Activated CD4-positive, alpha-beta T cell treated with anti-CD3 and anti-CD28 coated beads, Interleukin-2, Interleukin-6, amounts not matched to agents 100 ng/mL and 50 ng/mL, durations not matched to agents 16 hours and 8 hours (primary cell): ENCODE results near the gene IL9.

Experiments
- DNase-seq: peaks from one replicate; pipeline ENCODE4 v3.0.0-alpha.2; 2020

The IL9 gene

DNA sequence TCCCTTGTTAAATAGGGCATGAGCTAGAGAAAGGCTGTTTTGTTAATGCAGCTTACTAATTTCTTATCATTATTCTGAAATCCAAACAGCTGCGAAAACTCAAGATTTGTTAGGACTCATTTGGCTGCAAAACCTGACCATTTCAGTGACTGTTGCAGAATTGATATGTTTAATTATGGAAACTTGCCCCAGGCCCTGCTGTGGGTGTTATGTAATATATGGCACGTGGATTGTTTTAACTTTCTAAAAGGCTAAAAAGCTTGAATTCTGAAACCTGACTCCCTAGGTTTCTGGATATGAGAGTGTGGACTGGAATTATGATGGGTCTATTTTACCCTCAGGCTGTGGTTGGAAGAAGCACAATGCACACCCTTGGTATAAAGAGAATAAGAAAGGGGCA lies 4.4 kb downstream of the IL9 start:
- DNase-seq, result no peak

DNA sequence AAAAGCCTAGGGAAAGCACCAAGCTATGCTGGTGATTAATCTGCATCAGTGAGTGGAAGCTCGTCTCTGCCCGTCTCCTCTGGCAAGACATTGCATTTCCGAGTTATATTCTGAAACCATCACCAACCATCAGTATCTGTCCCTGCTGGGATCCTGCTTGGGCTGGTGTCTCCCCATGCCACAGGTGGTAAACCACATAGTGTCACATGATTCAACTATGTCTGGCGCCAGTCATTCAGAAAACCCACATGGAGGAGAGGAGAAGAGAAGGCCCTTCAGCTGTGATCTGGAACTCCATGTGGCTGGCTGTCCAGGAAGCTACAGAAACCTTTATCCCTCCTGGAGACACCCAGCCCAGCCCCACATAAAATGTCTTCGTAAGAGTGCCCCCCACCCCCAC lies 4.8 kb downstream of the IL9 start:
- peak; percentile 89 for DNase-seq

GRCh38 chr5:135890296-135890695 lies 5.3 kb downstream of the IL9 start:
- no peak for DNase-seq

DNA sequence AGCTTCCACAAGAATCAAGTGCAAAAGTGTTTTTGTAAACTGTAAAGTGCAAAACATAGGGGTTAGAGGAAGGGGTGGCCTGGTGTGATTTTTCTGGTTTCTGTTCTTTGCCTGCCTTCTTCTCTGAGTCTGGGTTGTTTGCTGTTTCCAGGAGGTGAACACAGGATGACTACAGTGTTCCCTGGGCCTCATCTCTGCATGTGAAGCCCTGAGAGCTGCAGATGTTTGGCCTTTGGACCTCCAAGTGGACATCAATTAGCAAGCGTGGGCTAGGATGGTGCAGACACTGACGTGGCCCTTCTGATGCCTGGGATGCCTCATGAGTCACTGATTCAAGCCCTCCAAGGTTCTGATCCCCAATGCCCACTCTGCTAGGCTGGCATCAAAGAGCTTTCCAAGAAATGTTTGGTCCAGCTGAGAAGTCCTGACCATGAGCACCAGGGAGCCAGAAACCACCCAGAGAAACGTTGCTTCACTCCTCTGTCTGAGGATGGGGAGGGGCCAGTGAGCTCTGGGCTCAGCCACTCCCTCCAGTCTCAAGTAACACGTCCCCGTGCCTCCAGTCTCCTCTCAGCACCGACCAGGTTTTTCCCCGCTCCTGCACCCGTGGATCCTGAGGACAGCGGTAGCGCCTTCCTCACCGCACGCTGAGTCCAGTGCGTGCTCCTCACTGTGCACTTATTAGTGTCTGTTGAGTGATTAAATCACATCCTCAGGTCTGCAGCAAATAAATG lies 7.6 kb downstream of the IL9 start:
- no peak for DNase-seq

DNA sequence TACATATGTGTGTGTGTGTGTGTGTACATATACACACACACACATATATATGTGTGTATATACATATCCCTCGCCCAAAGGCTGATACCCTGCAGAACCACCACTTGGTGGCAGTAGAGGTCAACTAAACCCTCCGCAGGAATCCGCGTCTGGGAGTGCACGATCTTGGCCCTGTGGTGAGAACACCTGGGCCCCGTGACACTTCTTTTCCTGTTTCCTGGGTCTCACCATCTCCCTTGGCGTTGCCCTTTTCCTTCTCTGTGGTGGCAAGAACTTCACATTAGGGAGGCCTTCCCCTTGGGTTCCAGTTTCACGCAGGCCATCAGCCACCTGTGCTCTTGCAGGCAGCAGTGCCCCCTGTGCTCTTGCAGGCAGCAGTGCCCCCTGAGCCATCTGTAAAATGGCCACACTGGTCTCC lies 8.2 kb downstream of the IL9 start:
- DNase-seq, result peak; percentile 84

GRCh38 chr5:135886136-135886535 lies 9.5 kb downstream of the IL9 start:
- no peak for DNase-seq

- no peak for DNase-seq
Observed at GRCh38 chr5:135885031-135885430, 10.6 kb downstream of the IL9 start.

DNA sequence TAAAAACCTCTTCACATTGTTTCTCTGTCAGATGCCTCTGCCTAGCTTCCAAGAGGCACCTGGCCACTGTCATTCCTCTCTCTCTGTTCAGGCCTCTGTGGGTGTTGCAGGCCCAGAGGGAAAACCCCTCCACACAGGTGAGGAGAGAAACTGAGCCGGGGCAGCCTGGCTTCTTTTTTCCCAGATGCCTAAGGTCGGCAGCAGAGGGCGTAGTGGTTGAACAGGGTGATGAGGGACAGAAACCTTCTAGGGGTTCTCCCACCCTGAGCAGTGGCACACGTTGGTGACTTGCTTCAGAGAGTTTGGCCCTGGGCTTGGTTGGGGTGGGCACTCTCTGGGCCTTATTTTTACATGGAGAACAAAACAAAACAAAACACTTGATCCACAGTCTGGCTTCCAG lies 12.2 kb downstream of the IL9 start:
- DNase-seq, result peak; percentile 11

DNA sequence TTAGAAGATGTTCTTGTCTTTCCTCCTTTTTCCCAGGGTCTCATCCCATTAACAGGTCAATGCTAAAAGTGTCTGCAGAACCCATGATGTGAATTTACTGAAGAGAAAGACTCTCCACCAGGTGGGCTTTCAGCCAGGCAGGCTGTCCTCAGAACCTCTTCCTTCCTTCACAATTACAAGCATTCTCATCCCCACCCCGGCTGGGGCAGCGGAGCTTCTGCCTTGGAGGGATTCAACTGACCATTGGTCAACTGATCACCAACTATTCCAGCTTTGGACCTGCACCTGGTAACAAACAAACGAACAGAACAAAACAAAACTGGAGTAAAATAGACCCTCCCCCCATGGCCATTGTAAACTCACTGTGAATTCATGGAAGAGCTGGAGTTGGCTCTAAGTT lies 12.6 kb downstream of the IL9 start:
- DNase-seq, result no peak

DNA sequence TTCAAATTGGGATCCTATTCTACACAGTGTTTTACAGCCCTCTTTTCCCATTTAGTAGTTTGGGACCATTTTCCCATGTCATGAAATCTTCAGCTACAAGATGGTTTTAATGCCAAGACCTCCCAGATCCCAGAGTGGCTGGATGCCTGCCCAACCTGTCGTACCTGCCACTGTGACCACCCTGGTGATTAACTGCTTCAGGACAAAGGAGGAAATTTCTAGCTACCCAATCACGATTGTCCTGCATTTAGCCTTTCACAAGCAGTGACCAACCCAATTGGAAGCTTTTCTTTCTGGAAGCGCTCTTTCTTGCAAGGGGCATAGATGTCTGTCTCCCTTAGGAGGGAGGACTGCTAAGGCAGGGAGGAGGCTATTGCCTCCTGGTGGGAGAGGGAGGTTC lies 13.8 kb downstream of the IL9 start:
- no peak for DNase-seq

- no peak for DNase-seq
Observed at GRCh38 chr5:135881244-135881643, 14.4 kb downstream of the IL9 start.

DNA sequence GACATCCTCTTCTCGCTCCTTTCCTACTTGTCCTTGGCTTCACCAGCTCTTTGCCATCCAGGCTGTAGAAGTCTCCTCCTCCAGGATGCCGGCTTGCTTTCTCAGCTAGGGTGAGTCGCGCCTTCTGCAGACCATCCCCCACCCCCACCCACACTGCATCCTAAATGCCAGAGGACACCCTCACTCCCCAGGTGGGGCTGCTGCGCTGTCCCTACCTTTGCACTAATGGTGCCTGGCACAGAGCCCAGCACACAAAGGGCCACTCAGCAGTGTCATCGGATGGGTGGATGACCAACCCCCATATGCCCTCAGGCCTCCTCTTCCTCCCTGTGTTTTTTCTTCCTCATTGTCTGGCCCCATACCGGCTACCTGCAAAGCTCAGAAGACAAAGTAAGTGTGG lies 14.8 kb downstream of the IL9 start:
- no peak for DNase-seq

DNA sequence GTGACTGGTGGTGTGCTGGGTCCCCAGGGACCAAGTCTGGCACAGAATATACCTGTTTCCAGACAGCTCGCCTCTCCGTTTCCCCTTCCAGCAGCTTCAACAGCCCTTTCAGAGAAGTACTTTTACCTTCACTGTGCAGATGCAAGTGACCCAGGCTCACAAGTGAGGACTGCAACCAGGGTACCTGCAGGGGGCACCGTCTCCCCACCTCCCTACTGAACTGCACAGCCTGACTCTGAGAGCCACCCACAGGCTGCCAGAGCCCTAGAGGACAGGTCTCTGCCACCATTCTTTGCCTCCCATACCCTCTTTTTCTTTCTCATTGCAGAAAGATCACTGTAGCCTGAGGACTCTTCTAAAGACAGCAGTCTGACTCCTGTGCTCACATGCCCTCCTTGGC lies 15.4 kb downstream of the IL9 start:
- peak; percentile 33 for DNase-seq

GRCh38 chr5:135879591-135879990 lies 16.1 kb downstream of the IL9 start:
- no peak for DNase-seq

- no peak for DNase-seq
Observed at GRCh38 chr5:135878156-135878620, 17.5 kb downstream of the IL9 start.

GRCh38 chr5:135877570-135878155 lies 18.0 kb downstream of the IL9 start:
- DNase-seq, result no peak

DNA sequence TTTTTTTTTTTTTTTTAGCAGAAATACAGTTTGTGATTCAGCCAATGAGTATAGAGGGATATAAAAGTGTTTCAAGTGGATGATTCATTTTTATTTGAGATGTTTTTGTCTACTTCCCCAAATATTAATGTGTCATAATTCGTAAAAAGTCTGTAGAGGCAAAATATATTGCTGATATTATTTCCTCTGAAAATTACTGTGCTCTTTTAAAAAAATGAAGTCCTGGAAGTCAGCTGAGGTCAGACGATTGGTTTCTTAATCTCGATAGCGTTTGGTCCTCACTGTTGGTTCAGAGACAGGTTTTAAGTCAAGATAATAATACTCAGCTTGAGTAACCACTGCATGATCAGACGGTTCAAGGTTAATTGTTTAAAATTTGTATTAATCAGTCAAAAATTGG lies 19.5 kb downstream of the IL9 start:
- DNase-seq, result no peak

GRCh38 chr5:135875567-135875966 lies 20.1 kb downstream of the IL9 start:
- DNase-seq, result no peak

DNA sequence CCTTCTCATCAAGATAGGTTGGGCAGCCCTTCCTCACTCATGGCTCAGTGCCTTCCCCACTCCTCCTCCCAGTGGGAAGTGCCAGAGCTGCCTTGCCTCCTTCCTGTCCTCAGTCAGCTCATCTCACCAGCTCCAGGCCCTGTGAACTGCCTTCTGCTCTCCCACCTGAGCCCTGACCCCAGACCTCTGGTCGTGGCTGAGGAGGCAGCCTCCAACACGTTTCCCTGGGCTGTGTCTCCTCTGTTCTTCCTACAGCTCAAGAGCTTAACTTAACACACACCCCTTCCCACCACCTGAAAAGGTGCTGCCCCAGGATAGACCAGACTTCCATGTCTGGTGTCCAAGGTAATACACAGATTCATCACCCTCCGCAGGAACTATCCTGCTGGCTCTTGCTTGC lies 21.2 kb downstream of the IL9 start:
- no peak for DNase-seq

- DNase-seq, result no peak
Observed at GRCh38 chr5:135873831-135874230, 21.8 kb downstream of the IL9 start.

DNA sequence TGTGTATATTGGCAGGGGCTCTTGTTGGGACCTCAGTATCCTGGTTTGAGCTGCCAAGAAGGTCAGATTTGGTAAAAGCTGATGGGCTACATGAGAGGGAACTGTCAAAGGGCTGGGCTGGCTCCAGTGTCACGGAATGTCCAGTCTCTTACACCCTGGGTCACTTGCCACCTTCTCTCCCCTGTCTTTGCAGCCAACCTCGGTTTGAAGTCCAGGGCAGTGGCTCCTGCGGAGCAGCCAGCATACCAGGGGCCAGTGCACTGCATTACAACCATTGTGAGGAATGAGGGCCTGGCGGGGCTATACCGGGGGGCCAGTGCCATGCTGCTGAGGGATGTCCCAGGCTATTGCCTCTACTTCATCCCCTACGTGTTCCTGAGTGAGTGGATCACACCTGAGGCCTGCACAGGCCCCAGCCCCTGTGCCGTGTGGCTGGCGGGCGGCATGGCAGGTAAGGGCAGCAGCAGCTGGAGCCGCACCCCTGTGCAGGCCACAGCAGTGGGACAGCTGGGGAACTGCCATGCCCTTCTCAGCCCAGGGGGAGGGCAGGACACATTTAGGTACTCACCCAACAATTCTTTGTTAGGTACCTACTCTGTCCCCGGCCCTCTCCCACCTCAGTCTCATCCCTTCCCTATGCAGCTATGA lies 24.2 kb downstream of the IL9 start:
- no peak for DNase-seq

DNA sequence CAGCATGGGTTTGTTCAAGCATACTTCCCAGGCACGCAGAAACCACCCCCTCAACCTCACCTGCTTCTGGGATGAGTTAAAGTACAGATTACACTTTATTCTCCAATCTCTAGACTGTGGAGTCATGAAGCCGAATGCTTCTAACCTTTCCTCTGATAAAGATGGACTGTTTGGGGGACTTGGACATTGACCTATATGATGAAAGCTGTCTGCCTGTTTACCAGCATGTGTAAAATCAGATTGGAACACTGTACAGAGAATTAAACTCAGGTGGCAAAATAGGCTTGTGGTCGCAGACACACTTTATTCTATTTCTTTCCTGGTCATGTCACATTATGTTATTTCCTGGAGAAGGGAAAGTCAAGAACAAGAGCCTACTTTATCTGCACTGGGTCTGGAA lies 25.7 kb downstream of the IL9 start:
- no peak for DNase-seq

- no peak for DNase-seq
Observed at GRCh38 chr5:135869276-135869675, 26.4 kb downstream of the IL9 start.

- DNase-seq, result no peak
Observed at GRCh38 chr5:135868681-135869080, 27.0 kb downstream of the IL9 start.
